CD4-positive, alpha-beta memory T cell (primary cell): Measurements from ENCODE around the gene TNFRSF13B. TPM values are rescaled to one million over a fixed set of nuclear protein-coding genes. Genes with fewer than 3 reads are reported as not detected.
"Not testable (repeated sequence)": the region's sequence is repeated elsewhere in the genome, so short reads cannot be mapped to it uniquely, and the experiment has no call there.

Source experiments
- CTCF ChIA-PET: fragments of 350-600 bp; sonication (Branson Sonifier 250); formaldehyde crosslinking; loops from one replicate; lab custom pipeline; 2021; ENCODE audit warnings: inconsistent platforms; ENCODE audit not compliant: partially characterized antibody; lab: Charles Lee
- POLR2A ChIA-PET: fragments of 350-600 bp; sonication (Branson Sonifier 250); formaldehyde crosslinking; loops from one replicate; lab custom pipeline; 2021; ENCODE audit not compliant: partially characterized antibody; lab: Charles Lee
- DNase-seq, 5 donors: peaks; one replicate each; pipeline versions ENCODE4 v3.0.0 to v3.0.0-alpha.2; 2020 to 2022; ENCODE audit warnings: mixed read lengths in 1 of 5
- H3K27ac ChIP-seq: one replicate; pipeline ENCODE4 v1.7.0; 2013; ENCODE audit warnings: low read depth, low read length
- H3K27me3 ChIP-seq: 2 replicates; pipeline ENCODE4 v1.7.0; 2013; ENCODE audit warnings: mild to moderate bottlenecking, low read length, moderate library complexity; ENCODE audit not compliant: insufficient read depth
- H3K36me3 ChIP-seq: 2 replicates; pipeline ENCODE4 v1.7.0; 2013; ENCODE audit warnings: mild to moderate bottlenecking, low read length, moderate library complexity; ENCODE audit not compliant: insufficient read depth
- H3K4me1 ChIP-seq: 2 replicates; pipeline ENCODE4 v1.7.0; 2013; ENCODE audit warnings: mild to moderate bottlenecking, low read length, moderate library complexity; ENCODE audit not compliant: insufficient read depth
- H3K4me3 ChIP-seq, 2 donors: one replicate each; pipeline ENCODE4 v1.7.0; 2013; ENCODE audit warnings: low read length in 2 of 2, mild to moderate bottlenecking in 1 of 2
- H3K9me3 ChIP-seq, 2 donors: one replicate each; pipeline ENCODE4 v1.7.0; 2013; ENCODE audit warnings: low read length in 2 of 2, control low read depth in 1 of 2; ENCODE audit not compliant: control insufficient read depth in 1 of 2
- H3K27ac Mint-ChIP-seq, 7 donors: one replicate each; pipeline ENCODE4 v1.8.0; 2020 to 2021; ENCODE audit warnings: mixed read lengths in 7 of 7, mild to moderate bottlenecking in 6 of 7, inconsistent platforms in 3 of 7, moderate library complexity in 3 of 7
- H3K27me3 Mint-ChIP-seq, 2 donors: one replicate each; pipeline ENCODE4 v1.8.0; 2020 to 2021; ENCODE audit warnings: mixed read lengths in 2 of 2
- H3K36me3 Mint-ChIP-seq, 2 donors: one replicate each; pipeline ENCODE4 v1.8.0; 2020 to 2021; ENCODE audit warnings: mixed read lengths in 2 of 2, inconsistent platforms in 1 of 2, mild to moderate bottlenecking in 1 of 2
- H3K4me1 Mint-ChIP-seq, 4 donors: one replicate each; pipeline ENCODE4 v1.8.0; 2020 to 2021; ENCODE audit warnings: mixed read lengths in 4 of 4, mild to moderate bottlenecking in 1 of 4
- H3K4me3 Mint-ChIP-seq, 8 donors: one replicate each; pipeline ENCODE4 v1.8.0; 2020 to 2021; ENCODE audit warnings: mixed read lengths in 8 of 8, mild to moderate bottlenecking in 7 of 8, moderate library complexity in 6 of 8, inconsistent platforms in 3 of 8
- H3K9me3 Mint-ChIP-seq, 8 donors: one replicate each; pipeline ENCODE4 v1.8.0; 2020 to 2021; ENCODE audit warnings: mixed read lengths in 8 of 8, mild to moderate bottlenecking in 5 of 8, inconsistent platforms in 3 of 8, moderate library complexity in 1 of 8
- intact Hi-C: fragments of 100-400 bp; cut with micrococcal nuclease; formaldehyde crosslinking; loops from one replicate; pipeline ENCODE4 v1.15.1; 2023
- polyA plus RNA-seq, 2 donors: library from polyadenylated mRNA; unstranded; fragments of 300-500 nt; fragmentation: Illumina TruSeq; gene quantifications; one replicate each; pipeline ENCODE4 v1.2.3, GENCODE V29; 2021
- total RNA-seq, 2 experiments: library from RNA; stranded (reverse); gene quantifications; one replicate each; pipeline ENCODE4 v1.2.3, GENCODE V29; 2021

TNFRSF13B gene
- total and polyA plus RNA-seq, 4 experiments from 2014 or later: 0.78 TPM; not detected in 3

GRCh38 chr17:17011043-17011907 lies 39.4 kb upstream of the TNFRSF13B start:
- H3K27ac ChIP-seq, H3K36me3 ChIP-seq, H3K9me3 ChIP-seq, POLR2A ChIA-PET, H3K9me3 Mint-ChIP-seq, H3K4me3 ChIP-seq, H3K27ac Mint-ChIP-seq, H3K4me3 Mint-ChIP-seq, H3K27me3 Mint-ChIP-seq, H3K36me3 Mint-ChIP-seq, CTCF ChIA-PET, intact Hi-C loops, H3K27me3 ChIP-seq, DNase-seq: not testable (repeated sequence)
- peaks cover 14 to 19% (median 17%) of the 10 kb centered on the region in 4 donors for H3K4me1 Mint-ChIP-seq
- H3K4me1 ChIP-seq: peaks cover 16% of the 10 kb centered on the region

DNA sequence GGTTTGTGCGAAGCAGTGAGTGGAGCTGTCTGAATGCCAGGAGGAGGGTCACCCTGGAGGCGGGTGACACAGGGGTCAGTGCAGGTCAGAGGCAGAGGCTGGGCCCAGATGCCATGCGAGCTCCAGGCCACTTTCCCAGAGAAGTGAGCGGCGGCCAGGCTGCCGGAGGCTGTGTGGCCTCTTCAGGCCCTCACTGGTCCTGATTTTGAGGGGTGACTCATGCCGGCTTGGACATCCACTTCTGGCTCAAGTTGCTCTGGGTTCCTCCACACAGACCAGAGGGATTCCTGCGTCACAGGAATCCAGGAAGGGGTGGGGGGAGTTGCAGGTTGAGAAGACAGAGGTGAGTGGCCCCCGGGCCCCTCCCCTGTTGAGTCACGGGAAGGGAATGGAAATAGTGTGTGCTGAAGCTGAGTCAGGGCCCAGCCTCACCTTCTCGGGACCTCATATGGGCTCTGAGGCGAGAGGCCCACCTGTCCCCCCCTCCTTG lies 38.7 kb upstream of the TNFRSF13B start:
- H3K36me3 Mint-ChIP-seq, H3K9me3 Mint-ChIP-seq, DNase-seq, H3K27me3 Mint-ChIP-seq, H3K27ac Mint-ChIP-seq, H3K4me3 Mint-ChIP-seq, H3K27ac ChIP-seq, H3K4me3 ChIP-seq, intact Hi-C loops, H3K4me1 ChIP-seq, CTCF ChIA-PET, POLR2A ChIA-PET, H3K36me3 ChIP-seq, H3K27me3 ChIP-seq, H3K9me3 ChIP-seq: not testable (repeated sequence)
- H3K4me1 Mint-ChIP-seq: peaks cover 7 to 12% (median 11%) of the 10 kb centered on the region in 4 donors

GRCh38 chr17:17009972-17010371 lies 38.1 kb upstream of the TNFRSF13B start:
- H3K27me3 Mint-ChIP-seq, POLR2A ChIA-PET, H3K4me1 ChIP-seq, CTCF ChIA-PET, H3K27me3 ChIP-seq, H3K27ac ChIP-seq, DNase-seq, H3K4me3 ChIP-seq, H3K27ac Mint-ChIP-seq, H3K36me3 ChIP-seq, H3K4me3 Mint-ChIP-seq, H3K9me3 Mint-ChIP-seq, H3K4me1 Mint-ChIP-seq, H3K9me3 ChIP-seq, H3K36me3 Mint-ChIP-seq: not testable (repeated sequence)
- intact Hi-C loops: loop anchor here (10.0 kb wide), 1 partner anchor 635 kb away; no protein-coding TSS in a partner anchor

DNA sequence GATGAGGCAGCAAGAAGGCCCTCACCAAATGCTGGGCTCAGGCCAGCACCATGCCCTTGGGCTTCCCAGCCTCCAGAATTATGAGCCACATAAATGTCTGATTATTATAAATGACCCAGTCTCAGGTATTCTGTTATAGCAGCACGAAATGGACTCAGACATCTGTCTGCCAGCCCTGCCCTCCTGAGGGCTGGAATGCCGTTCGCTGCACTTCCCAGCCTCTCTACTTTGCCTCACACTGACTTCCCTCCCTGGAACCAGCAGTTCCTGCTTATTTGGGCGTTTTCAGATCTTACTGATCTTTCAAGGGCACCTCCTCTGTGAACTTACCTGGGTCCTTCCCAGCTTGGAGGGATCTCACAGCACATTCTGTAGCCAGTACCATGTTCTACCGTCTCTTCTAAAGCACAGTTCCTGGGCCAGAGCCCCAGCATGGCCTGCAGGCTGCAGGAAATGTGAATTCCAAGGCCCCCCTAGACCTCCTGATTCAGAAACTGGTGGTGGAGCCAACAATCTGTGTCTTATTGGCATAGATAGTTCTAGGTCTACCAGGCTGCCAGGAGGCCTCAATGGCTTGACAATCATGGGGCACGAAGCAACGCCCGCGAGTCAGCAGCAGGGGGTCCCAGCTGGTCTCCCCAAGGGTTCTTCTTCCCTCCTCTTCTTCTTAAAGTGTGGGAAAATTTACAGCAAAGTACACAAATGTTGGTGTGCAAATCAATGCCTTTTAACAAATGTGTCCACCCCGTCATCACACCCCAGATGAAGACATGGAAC lies 36.9 kb upstream of the TNFRSF13B start:
- H3K36me3 Mint-ChIP-seq, DNase-seq, H3K9me3 ChIP-seq, H3K4me1 Mint-ChIP-seq, H3K4me3 Mint-ChIP-seq, H3K27ac ChIP-seq, H3K9me3 Mint-ChIP-seq, H3K27ac Mint-ChIP-seq, H3K4me1 ChIP-seq, H3K27me3 Mint-ChIP-seq, H3K36me3 ChIP-seq, CTCF ChIA-PET, H3K4me3 ChIP-seq, H3K27me3 ChIP-seq, POLR2A ChIA-PET: not testable (repeated sequence)
- intact Hi-C loops: loop anchor here (10.0 kb wide), 1 partner anchor 636 kb away; no protein-coding TSS in a partner anchor

DNA sequence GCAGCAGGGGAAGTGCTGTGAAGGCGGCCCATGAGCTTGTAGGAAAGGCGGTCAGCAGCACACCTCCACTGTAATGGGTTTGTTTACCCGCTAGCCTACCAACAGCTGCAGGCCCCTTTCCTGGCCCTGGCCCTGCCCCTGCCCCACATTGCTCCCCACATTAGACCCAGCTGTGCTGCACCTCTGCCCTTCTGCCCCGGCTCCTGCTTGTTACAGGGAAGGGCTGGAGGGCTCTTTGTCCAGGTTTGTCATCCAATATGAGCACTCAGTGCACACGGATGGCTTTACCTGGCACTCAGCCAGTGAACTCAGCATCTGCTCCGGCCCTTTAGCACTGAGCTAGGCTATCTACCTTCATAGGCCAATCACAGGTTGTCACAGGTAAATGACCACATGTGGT lies 36.0 kb upstream of the TNFRSF13B start:
- H3K4me1 Mint-ChIP-seq, H3K4me3 Mint-ChIP-seq, H3K27me3 Mint-ChIP-seq, H3K27ac Mint-ChIP-seq, H3K27me3 ChIP-seq, CTCF ChIA-PET, DNase-seq, H3K4me1 ChIP-seq, H3K36me3 ChIP-seq, H3K9me3 Mint-ChIP-seq, H3K4me3 ChIP-seq, H3K36me3 Mint-ChIP-seq, H3K9me3 ChIP-seq, H3K27ac ChIP-seq, POLR2A ChIA-PET: not testable (repeated sequence)
- intact Hi-C loops: loop anchor here (10.0 kb wide), 1 partner anchor 637 kb away; no protein-coding TSS in a partner anchor

DNA sequence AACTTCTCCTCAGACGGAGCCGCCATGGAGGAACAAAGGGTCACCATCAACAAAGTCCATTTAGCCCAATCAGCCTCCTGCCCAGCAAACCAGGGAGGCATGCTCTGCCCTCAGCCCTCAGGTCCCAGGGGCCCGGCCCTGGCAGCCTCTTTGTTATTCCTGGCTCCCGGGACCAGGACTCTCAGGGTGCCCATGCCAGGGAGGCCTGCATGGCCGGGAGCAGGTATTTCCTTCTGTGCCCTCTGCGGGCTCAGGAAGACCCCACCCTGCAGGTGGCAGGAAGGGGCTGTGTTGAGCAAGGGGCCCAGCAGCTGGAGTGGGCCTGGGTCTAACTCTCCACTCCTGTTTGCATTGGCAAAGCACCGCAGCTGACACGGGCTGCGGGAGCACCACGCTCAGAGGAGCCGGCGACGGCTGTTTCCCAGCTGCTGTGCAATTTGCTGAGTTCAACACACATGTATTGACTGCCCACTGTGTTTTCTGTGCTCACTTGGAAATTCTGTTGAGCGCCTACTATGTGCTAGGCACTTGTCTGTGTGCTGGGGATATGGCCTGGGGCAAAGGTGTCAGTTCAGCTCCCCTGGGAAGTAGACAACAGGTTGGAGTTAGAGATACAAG lies 33.2 kb upstream of the TNFRSF13B start:
- CTCF ChIA-PET: interaction anchor here (0.7 kb wide), 1 partner anchor 306 kb away, joined by 3 read pairs; no protein-coding TSS in a partner anchor
- H3K36me3 Mint-ChIP-seq, H3K27me3 ChIP-seq, H3K4me3 ChIP-seq, H3K27ac Mint-ChIP-seq, DNase-seq, H3K4me3 Mint-ChIP-seq, H3K27ac ChIP-seq, H3K9me3 ChIP-seq, H3K36me3 ChIP-seq, POLR2A ChIA-PET, H3K9me3 Mint-ChIP-seq, H3K27me3 Mint-ChIP-seq, H3K4me1 ChIP-seq, H3K4me1 Mint-ChIP-seq: not testable (repeated sequence)
- intact Hi-C loops: loop anchor here (5.0 to 10.0 kb wide), 2 partner anchors 142 to 640 kb away; no protein-coding TSS in a partner anchor
